Right atrium auricular region (tissue), 2 donors: ENCODE results near the gene POLQ. TPM values are rescaled to one million over a fixed set of nuclear protein-coding genes. Genes with fewer than 3 reads are reported as not detected.
A peak's percentile ranks its signal among the peaks of the same experiment; 100 is the strongest.

ENCODE experiments used
- DNase-seq: peaks from one replicate; pipeline ENCODE4 v3.0.0-alpha.2; 2019; ENCODE audit warnings: low spot score
- H3K27ac ChIP-seq, 2 donors: fragments of 200-600 bp; sonication (generic); 1 replicate in 1 of 2; 2 replicates in 1 of 2; pipeline ENCODE4 v1.5.1; 2016 to 2019
- H3K27me3 ChIP-seq, 2 donors: fragments of 200-600 bp; sonication (generic); one replicate each; pipeline versions ENCODE4 v1.5.1 to v1.6.0; 2017 to 2019
- H3K36me3 ChIP-seq: fragments of 200-600 bp; sonication (generic); one replicate; pipeline ENCODE4 v1.5.1; 2016
- H3K4me1 ChIP-seq, 2 donors: fragments of 200-600 bp; sonication (generic); one replicate each; pipeline versions ENCODE4 v1.5.1 to v1.6.0; 2017 to 2019
- H3K4me3 ChIP-seq, 2 donors: fragments of 200-600 bp; sonication (generic); 1 replicate in 1 of 2; 2 replicates in 1 of 2; pipeline ENCODE4 v1.5.1; 2017 to 2019; ENCODE audit warnings: mild to moderate bottlenecking in 1 of 2, moderate library complexity in 1 of 2
- H3K9me3 ChIP-seq, 2 donors: fragments of 200-600 bp; sonication (generic); one replicate each; pipeline ENCODE4 v1.5.1; 2019
- CTCF ChIP-seq, 2 donors: fragments of 200-600 bp; sonication (generic); IDR thresholded peaks; one replicate each; pipeline ENCODE4 v1.5.1; 2019; ENCODE audit warnings: antibody characterized with exemption in 2 of 2
- total RNA-seq, 2 donors: library from RNA; depleted of rRNA; stranded (reverse); fragments of >200 nt; gene quantifications; one replicate each; pipeline ENCODE4 v1.1.0, GENCODE V29; 2016

POLQ gene
- total RNA-seq, 2 donors from 2014 or later = 0.28 to 0.41 TPM

- Histone ChIP-seq H3K9me3 (no peaks in the 10 kb centered on the region), H3K4me3 (peak overlapping the region; percentile 8 to 33), H3K27me3 (no peaks in the 10 kb centered on the region), H3K4me1 (no peaks in the 10 kb centered on the region), H3K27ac (no peak overlapping the region), H3K36me3 (no peaks in the 10 kb centered on the region)
- no peak for TF ChIP-seq CTCF (IDR thresholded peaks at IDR 0.05)
- DNase-seq = no peak
These were observed 113.9 kb downstream of the POLQ start for GRCh38 chr3:121431726-121432517.

GRCh38 chr3:121430664-121431215, 115.0 kb downstream of the POLQ start:
- no peak for DNase-seq
- no peaks in the 10 kb centered on the region for H3K4me1 ChIP-seq
- TF ChIP-seq CTCF (IDR thresholded peaks at IDR 0.05) = no peak
- H3K36me3 ChIP-seq = no peaks in the 10 kb centered on the region
- H3K9me3 ChIP-seq = no peaks in the 10 kb centered on the region
- no peak overlapping the region for H3K27ac ChIP-seq
- H3K4me3 ChIP-seq = no peak overlapping the region
- H3K27me3 ChIP-seq = no peaks in the 10 kb centered on the region

DNA sequence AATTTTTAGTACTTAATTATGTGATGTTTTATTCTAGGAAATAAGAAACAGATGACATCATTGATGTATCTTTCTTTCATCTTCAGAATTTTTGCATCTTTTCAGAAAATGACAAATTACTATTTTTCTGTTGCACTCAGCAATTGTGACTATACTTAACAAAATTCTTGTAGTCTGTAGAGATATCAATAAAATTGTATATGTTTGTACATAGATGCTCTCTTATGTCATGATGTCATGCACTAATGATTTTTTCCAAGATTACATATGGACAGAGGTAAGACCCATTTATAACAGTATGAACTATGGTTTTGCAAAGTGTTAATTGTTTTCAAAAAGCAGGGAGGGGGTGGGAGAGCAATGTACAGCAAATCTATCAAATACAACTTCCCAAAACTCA, 121.2 kb downstream of the POLQ start:
- Histone ChIP-seq H3K27ac (no peak overlapping the region), H3K4me1 (no peaks in the 10 kb centered on the region), H3K27me3 (no peaks in the 10 kb centered on the region), H3K36me3 (no peaks in the 10 kb centered on the region), H3K4me3 (no peak overlapping the region), H3K9me3 (no peaks in the 10 kb centered on the region)
- no peak for DNase-seq
- TF ChIP-seq CTCF (IDR thresholded peaks at IDR 0.05) = no peak

DNA sequence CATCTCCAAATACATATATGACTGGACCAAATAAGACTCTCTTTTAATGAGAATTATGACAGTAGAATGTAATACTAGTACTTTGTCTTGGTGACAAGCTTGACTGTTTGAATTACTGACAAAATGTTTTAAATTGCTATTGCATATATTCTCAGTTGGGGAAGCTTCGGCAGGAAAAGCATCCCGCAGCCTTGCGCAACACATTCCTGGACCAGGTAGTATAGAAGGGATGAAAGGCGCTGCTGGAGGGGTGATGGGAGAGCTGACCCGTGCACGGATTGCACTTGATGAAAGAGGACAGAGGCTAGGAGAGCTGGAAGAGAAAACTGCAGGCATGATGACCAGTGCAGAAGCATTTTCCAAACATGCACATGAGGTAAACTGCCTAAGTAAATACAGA, 127.6 kb downstream of the POLQ start:
- H3K36me3 ChIP-seq = no peaks in the 10 kb centered on the region
- H3K27me3 ChIP-seq = no peaks in the 10 kb centered on the region
- no peak overlapping the region for H3K27ac ChIP-seq
- H3K4me3 ChIP-seq = no peak overlapping the region
- no peaks in the 10 kb centered on the region for H3K4me1 ChIP-seq
- no peak for DNase-seq
- no peak for TF ChIP-seq CTCF (IDR thresholded peaks at IDR 0.05)
- no peaks in the 10 kb centered on the region for H3K9me3 ChIP-seq

GRCh38 chr3:121414924-121415323, 130.9 kb downstream of the POLQ start:
- H3K4me1 ChIP-seq = no peaks in the 10 kb centered on the region
- H3K4me3 ChIP-seq = no peak overlapping the region
- H3K27me3 ChIP-seq = no peaks in the 10 kb centered on the region
- no peak for TF ChIP-seq CTCF (IDR thresholded peaks at IDR 0.05)
- H3K27ac ChIP-seq = no peak overlapping the region
- H3K9me3 ChIP-seq = no peaks in the 10 kb centered on the region
- no peak for DNase-seq
- H3K36me3 ChIP-seq = no peaks in the 10 kb centered on the region
